Mesenchymal stem cell (in vitro differentiated cells and primary cell): ENCODE data around the gene DHCR7.

Experiments used
- DNase-seq: peaks from one replicate; pipeline ENCODE4 v3.0.0-alpha.2; 2013
- H2AFZ ChIP-seq: one replicate; pipeline ENCODE4 v1.6.1; 2013; ENCODE audit warnings: low read depth, mild to moderate bottlenecking, control low read depth, inconsistent platforms, low read length, moderate library complexity
- H2AK5ac ChIP-seq: 2 replicates; pipeline ENCODE4 v1.6.1; 2013; ENCODE audit warnings: low read length, moderate library complexity, mild to moderate bottlenecking, inconsistent platforms; ENCODE audit not compliant: severe bottlenecking
- H2BK120ac ChIP-seq: one replicate; pipeline ENCODE4 v1.6.1; 2013; ENCODE audit warnings: low read depth, mild to moderate bottlenecking, inconsistent platforms, low read length, moderate library complexity
- H2BK12ac ChIP-seq, 2 experiments: one replicate each; pipeline ENCODE4 v1.6.1; 2013; ENCODE audit warnings: inconsistent platforms in 2 of 2, low read length in 2 of 2, mild to moderate bottlenecking in 2 of 2, moderate library complexity in 2 of 2, control low read depth in 1 of 2
- H2BK15ac ChIP-seq: one replicate; pipeline ENCODE4 v1.6.1; 2013; ENCODE audit warnings: mild to moderate bottlenecking, low read depth, inconsistent platforms; ENCODE audit not compliant: poor library complexity, severe bottlenecking
- H2BK5ac ChIP-seq: 2 replicates; pipeline ENCODE4 v1.6.1; 2013; ENCODE audit warnings: low read depth, mild to moderate bottlenecking, low read length, control low read depth, inconsistent platforms; ENCODE audit not compliant: poor library complexity, severe bottlenecking
- H3K14ac ChIP-seq, 2 experiments: one replicate each; pipeline ENCODE4 v1.6.1; 2013; ENCODE audit warnings: inconsistent platforms in 2 of 2, low read length in 2 of 2, control low read depth in 1 of 2, mild to moderate bottlenecking in 1 of 2, moderate library complexity in 1 of 2
- H3K18ac ChIP-seq, 2 experiments: one replicate each; pipeline ENCODE4 v1.6.1; 2013; ENCODE audit warnings: inconsistent platforms in 2 of 2, low read length in 2 of 2, control low read depth in 1 of 2, low read depth in 1 of 2, mild to moderate bottlenecking in 1 of 2
- H3K23ac ChIP-seq, 2 experiments: one replicate each; pipeline ENCODE4 v1.6.1; 2013; ENCODE audit warnings: inconsistent platforms in 2 of 2, low read length in 2 of 2, mild to moderate bottlenecking in 2 of 2, moderate library complexity in 2 of 2, control low read depth in 1 of 2
- H3K27ac ChIP-seq: 2 replicates; pipeline ENCODE4 v1.5.1; 2013; ENCODE audit warnings: mild to moderate bottlenecking, moderate library complexity, low read length, control low read depth, inconsistent platforms; ENCODE audit not compliant: poor library complexity, severe bottlenecking
- H3K27me3 ChIP-seq, 2 experiments: 2 replicates each; pipeline versions ENCODE4 v1.6.1 to v1.7.0; 2013; ENCODE audit warnings: low read length in 2 of 2, mild to moderate bottlenecking in 2 of 2, moderate library complexity in 2 of 2, control low read depth in 1 of 2, inconsistent platforms in 1 of 2; ENCODE audit not compliant: control insufficient read depth in 1 of 2, insufficient read depth in 1 of 2
- H3K36me3 ChIP-seq, 2 experiments: 2 replicates each; pipeline versions ENCODE4 v1.6.1 to v1.7.0; 2013; ENCODE audit warnings: low read length in 2 of 2, control low read depth in 1 of 2, inconsistent platforms in 1 of 2, low read depth in 1 of 2, mild to moderate bottlenecking in 1 of 2; ENCODE audit not compliant: insufficient read depth in 2 of 2, control insufficient read depth in 1 of 2
- H3K4ac ChIP-seq, 2 experiments: one replicate each; pipeline ENCODE4 v1.6.1; 2013; ENCODE audit warnings: inconsistent platforms in 2 of 2, low read length in 2 of 2, mild to moderate bottlenecking in 2 of 2, moderate library complexity in 2 of 2, control low read depth in 1 of 2, low read depth in 1 of 2
- H3K4me1 ChIP-seq: 2 replicates; pipeline ENCODE4 v1.6.1; 2013; ENCODE audit warnings: low read depth, low read length, control low read depth; ENCODE audit not compliant: control insufficient read depth, insufficient read depth
- H3K4me2 ChIP-seq: 2 replicates; pipeline ENCODE4 v1.6.1; 2013; ENCODE audit warnings: low read length, mild to moderate bottlenecking, inconsistent platforms; ENCODE audit not compliant: poor library complexity, severe bottlenecking
- H3K4me3 ChIP-seq, 2 experiments: 2 replicates each; pipeline versions ENCODE4 v1.5.1 to v1.7.0; 2013; ENCODE audit warnings: low read length in 2 of 2, mild to moderate bottlenecking in 2 of 2, control low read depth in 1 of 2, low read depth in 1 of 2; ENCODE audit not compliant: insufficient read depth in 1 of 2
- H3K79me1 ChIP-seq: replicated peaks from 2 replicates; pipeline ENCODE4 v1.6.1; 2013; ENCODE audit warnings: mild to moderate bottlenecking, control low read depth, low read length, inconsistent platforms; ENCODE audit not compliant: poor library complexity, severe bottlenecking
- H3K9ac ChIP-seq: 2 replicates; pipeline ENCODE4 v1.7.0; 2013; ENCODE audit warnings: mild to moderate bottlenecking, low read length, moderate library complexity
- H3K9me3 ChIP-seq: 2 replicates; pipeline ENCODE4 v1.7.0; 2013; ENCODE audit warnings: mild to moderate bottlenecking, low read length; ENCODE audit not compliant: control insufficient read depth
- H4K8ac ChIP-seq: one replicate; pipeline ENCODE4 v1.6.1; 2013; ENCODE audit warnings: inconsistent platforms, mild to moderate bottlenecking, low read length, moderate library complexity
- H4K91ac ChIP-seq: one replicate; pipeline ENCODE4 v1.6.1; 2013; ENCODE audit warnings: mild to moderate bottlenecking, low read length, inconsistent platforms
- WGBS: methylation state at CpG from one replicate; pipeline ENCODE4 v1.1.7; 2013; ENCODE audit warnings: mixed read lengths; 5-methylcytosine and 5-hydroxymethylcytosine counted together

Gene DHCR7

GRCh38 chr11:71418643-71419042 lies 29.6 kb downstream of the DHCR7 start:
- H2AK5ac ChIP-seq = no peak overlapping the region

GRCh38 chr11:71414645-71415044 lies 33.5 kb downstream of the DHCR7 start:
- Histone ChIP-seq H2BK12ac (no peak overlapping the region), H3K4me3 (no peak overlapping the region), H4K8ac (no peak overlapping the region), H2BK5ac (no peak overlapping the region), H3K9ac (no peak overlapping the region), H3K4ac (no peak overlapping the region), H3K27ac (no peak overlapping the region), H4K91ac (no peak overlapping the region), H3K27me3 (peaks cover 17 to 52% of the 10 kb centered on the region in 2 experiments), H3K18ac (no peak overlapping the region), H3K4me2 (no peak overlapping the region), H3K23ac (no peak overlapping the region), H3K79me1 (no peaks in the 10 kb centered on the region), H2BK120ac (no peak overlapping the region), H2AK5ac (no peak overlapping the region), H3K14ac (no peak overlapping the region), H3K4me1 (no peaks in the 10 kb centered on the region), H3K9me3 (peaks cover 6% of the 10 kb centered on the region), H3K36me3 (no peaks in the 10 kb centered on the region), H2AFZ (no peak overlapping the region), H2BK15ac (no peak overlapping the region)
- DNase-seq = no peak

More at GRCh38 chr11:71418643-71419042, 29.6 kb downstream of the DHCR7 start:
- Histone ChIP-seq H4K8ac (no peak overlapping the region), H3K4me3 (no peak overlapping the region), H3K27ac (no peak overlapping the region), H2BK15ac (no peak overlapping the region), H3K36me3 (no peaks in the 10 kb centered on the region), H3K9ac (no peak overlapping the region), H3K4me2 (no peak overlapping the region), H3K9me3 (no peaks in the 10 kb centered on the region), H2BK5ac (no peak overlapping the region), H3K4me1 (no peaks in the 10 kb centered on the region), H2BK12ac (no peak overlapping the region), H3K4ac (no peak overlapping the region), H3K18ac (no peak overlapping the region), H2AFZ (no peak overlapping the region), H3K79me1 (no peaks in the 10 kb centered on the region), H3K14ac (no peak overlapping the region), H3K23ac (no peak overlapping the region), H2BK120ac (no peak overlapping the region), H3K27me3 (peaks cover 16 to 67% of the 10 kb centered on the region in 2 experiments), H4K91ac (no peak overlapping the region)
- DNase-seq = no peak
- WGBS = 79% methylated on average over 7 of the region's 8 CpGs

GRCh38 chr11:71410363-71410966 lies 37.7 kb downstream of the DHCR7 start:
- Histone ChIP-seq H3K18ac (no peak overlapping the region), H2AK5ac (no peak overlapping the region), H3K27ac (no peak overlapping the region), H2AFZ (no peak overlapping the region), H3K36me3 (no peaks in the 10 kb centered on the region), H4K8ac (no peak overlapping the region), H2BK12ac (no peak overlapping the region), H3K14ac (no peak overlapping the region), H3K9ac (no peak overlapping the region), H4K91ac (no peak overlapping the region), H2BK15ac (no peak overlapping the region), H3K4ac (no peak overlapping the region), H3K4me3 (no peak overlapping the region), H2BK5ac (no peak overlapping the region), H3K9me3 (peaks cover 6% of the 10 kb centered on the region), H2BK120ac (no peak overlapping the region), H3K27me3 (peaks cover 12 to 56% of the 10 kb centered on the region in 2 experiments), H3K23ac (no peak overlapping the region), H3K4me1 (no peaks in the 10 kb centered on the region), H3K79me1 (no peaks in the 10 kb centered on the region), H3K4me2 (no peak overlapping the region)
- 80% methylated on average over 7 of the region's 7 CpGs for WGBS
- DNase-seq = no peak

- Histone ChIP-seq H3K4ac (no peak overlapping the region), H3K23ac (no peak overlapping the region), H3K18ac (no peak overlapping the region), H3K36me3 (no peaks in the 10 kb centered on the region), H3K79me1 (no peaks in the 10 kb centered on the region), H3K4me3 (no peak overlapping the region), H3K9ac (no peak overlapping the region), H2BK5ac (no peak overlapping the region), H3K9me3 (peaks cover 11% of the 10 kb centered on the region), H2BK15ac (no peak overlapping the region), H3K14ac (no peak overlapping the region), H2BK120ac (no peak overlapping the region), H3K27ac (no peak overlapping the region), H2AFZ (no peak overlapping the region), H2AK5ac (no peak overlapping the region), H4K91ac (no peak overlapping the region), H3K4me1 (no peaks in the 10 kb centered on the region), H2BK12ac (no peak overlapping the region), H4K8ac (no peak overlapping the region), H3K27me3 (peaks cover 11 to 58% of the 10 kb centered on the region in 2 experiments), H3K4me2 (no peak overlapping the region)
- WGBS = 73% methylated on average over 3 of the region's 7 CpGs
- no peak for DNase-seq
Observed at GRCh38 chr11:71408826-71409225, 39.4 kb downstream of the DHCR7 start.
